Measurements from ENCODE around the gene PARVB.
A peak's percentile ranks its signal among the peaks of the same experiment; 100 is the strongest.

The PARVB gene

GRCh38 chr22:44211946-44212930, 188.1 kb downstream of the PARVB start:
- no peak for TF ChIP-seq CTCF (conservative IDR thresholded peaks at IDR 0.05; ENCODE audit: low read length)
- H3K4me3 ChIP-seq (ENCODE audit: low read length), result no peak overlapping the region
- DNase-seq (ENCODE audit: low read depth), result peak; percentile 74

GRCh38 chr22:44212936-44213335, 188.8 kb downstream of the PARVB start:
- TF ChIP-seq CTCF (conservative IDR thresholded peaks at IDR 0.05; ENCODE audit: low read length), result no peak
- H3K4me3 ChIP-seq (ENCODE audit: low read length), result no peak overlapping the region
- no peak for DNase-seq (ENCODE audit: low read depth)

DNA sequence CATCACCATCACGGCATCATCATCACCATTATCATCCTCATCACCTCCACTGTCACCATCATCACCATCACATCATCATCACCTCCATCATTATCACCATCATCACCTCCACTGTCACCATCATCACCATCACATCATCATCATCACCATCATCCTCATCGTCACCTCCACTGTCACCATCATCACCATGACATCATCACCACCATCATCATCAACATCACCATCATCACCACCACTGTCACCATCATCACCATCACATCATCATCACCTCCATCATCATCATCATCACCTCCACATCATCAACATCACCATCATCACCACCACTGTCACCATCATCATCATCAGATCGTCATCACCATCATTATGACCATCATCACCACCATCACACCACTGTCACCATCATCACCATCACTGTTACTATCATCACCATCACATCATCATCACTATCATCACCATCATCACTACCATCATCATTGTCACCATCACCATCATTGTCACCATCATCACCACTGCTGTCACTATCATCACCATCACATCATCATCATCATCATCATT, 189.5 kb downstream of the PARVB start:
- no peak for TF ChIP-seq CTCF (conservative IDR thresholded peaks at IDR 0.05; ENCODE audit: low read length)
- no peak overlapping the region for H3K4me3 ChIP-seq (ENCODE audit: low read length)
- no peak for DNase-seq (ENCODE audit: low read depth)

DNA sequence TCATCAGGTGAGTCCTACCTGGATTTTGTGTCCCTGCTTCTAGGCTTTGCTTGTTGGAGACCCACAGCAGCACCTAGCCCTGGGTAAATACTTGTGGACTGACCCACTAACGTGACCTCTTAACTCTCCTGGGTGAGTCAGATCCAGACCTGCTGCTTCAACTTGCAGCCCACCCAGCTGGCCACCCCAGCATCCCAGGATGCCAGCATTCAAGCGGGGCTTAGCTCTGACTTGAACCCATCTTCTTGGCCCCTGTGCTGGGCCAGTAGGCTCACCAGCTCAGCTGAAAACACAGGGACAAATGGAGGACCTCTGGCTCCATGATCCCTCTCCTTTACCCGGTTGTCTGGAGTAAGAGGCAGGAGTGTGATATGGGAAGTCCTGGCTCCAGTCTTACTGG, 190.1 kb downstream of the PARVB start:
- no peak overlapping the region for H3K4me3 ChIP-seq (ENCODE audit: low read length)
- DNase-seq (ENCODE audit: low read depth), result no peak
- no peak for TF ChIP-seq CTCF (conservative IDR thresholded peaks at IDR 0.05; ENCODE audit: low read length)

DNA sequence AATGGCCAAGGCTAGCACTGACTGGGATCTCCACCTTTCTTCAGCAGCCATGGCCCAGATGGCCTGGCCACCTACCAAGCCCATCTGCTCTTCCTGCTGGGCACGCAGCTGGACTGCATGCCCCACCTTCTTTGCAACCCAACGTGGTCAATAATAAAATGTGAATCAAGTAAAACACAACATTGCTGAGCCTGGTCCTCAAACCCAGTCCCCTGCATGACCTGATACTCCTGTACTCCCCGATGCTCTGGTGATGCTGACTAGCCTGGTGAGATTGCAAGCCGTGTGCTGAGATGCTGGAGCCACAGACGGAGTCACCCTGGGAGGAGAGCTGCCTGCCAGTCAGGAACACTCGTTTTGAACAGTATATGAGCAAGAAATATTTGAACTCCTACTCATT, 190.7 kb downstream of the PARVB start:
- no peak for DNase-seq (ENCODE audit: low read depth)
- H3K4me3 ChIP-seq (ENCODE audit: low read length), result no peak overlapping the region
- no peak for TF ChIP-seq CTCF (conservative IDR thresholded peaks at IDR 0.05; ENCODE audit: low read length)

GRCh38 chr22:44215287-44215686, 191.2 kb downstream of the PARVB start:
- TF ChIP-seq CTCF (conservative IDR thresholded peaks at IDR 0.05; ENCODE audit: low read length), result no peak
- DNase-seq (ENCODE audit: low read depth), result no peak

GRCh38 chr22:44217346-44217745, 193.2 kb downstream of the PARVB start:
- no peak overlapping the region for H3K4me3 ChIP-seq (ENCODE audit: low read length)
- TF ChIP-seq CTCF (conservative IDR thresholded peaks at IDR 0.05; ENCODE audit: low read length), result no peak
- DNase-seq (ENCODE audit: low read depth), result no peak

More at GRCh38 chr22:44215287-44215686, 191.2 kb downstream of the PARVB start:
- no peak overlapping the region for H3K4me3 ChIP-seq (ENCODE audit: low read length)
